HG02852 (cell line): ENCODE data around the gene TRMT11.

Source experiments
- ATAC-seq: cut with Tn5 transposase; IDR thresholded peaks from one replicate; pipeline ENCODE4 v1.9.1; 2021; ENCODE audit warnings: mild to moderate bottlenecking, moderate library complexity; ENCODE audit not compliant: unreplicated experiment

TRMT11 gene

DNA sequence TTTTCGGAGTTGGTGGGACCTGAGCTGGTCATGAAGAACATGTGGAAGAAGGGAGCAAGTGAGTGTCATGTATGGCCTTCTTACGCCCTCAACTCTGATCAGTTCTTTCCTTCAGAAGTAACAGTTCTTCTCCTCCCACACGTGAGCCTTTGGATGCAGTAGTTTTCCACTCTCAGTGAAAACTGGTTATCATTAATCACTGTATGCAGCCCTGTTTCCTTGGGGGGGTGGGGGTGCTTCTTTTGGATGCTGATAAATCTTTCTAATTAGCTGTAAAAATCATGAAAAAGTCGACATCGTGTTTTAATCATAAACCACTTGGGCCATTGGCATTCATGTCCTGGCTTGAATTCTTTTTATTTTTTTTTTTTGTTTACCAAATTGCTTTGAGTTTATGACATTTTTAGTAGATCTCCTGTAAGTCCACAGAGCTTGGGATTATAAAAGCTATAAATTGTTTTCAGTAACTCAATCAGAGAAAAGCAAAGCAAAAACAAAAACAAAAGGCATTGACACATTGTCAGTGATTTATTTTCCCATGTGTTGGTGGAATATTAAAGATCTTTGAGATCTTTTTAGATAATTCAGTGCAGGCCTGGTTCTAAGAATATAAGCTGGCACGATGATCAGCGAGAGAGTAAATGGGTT, 84.8 kb downstream of the TRMT11 start:
- no peak for ATAC-seq

GRCh38 chr6:126072172-126072571, 85.8 kb downstream of the TRMT11 start:
- no peak for ATAC-seq

GRCh38 chr6:126072834-126073233, 86.5 kb downstream of the TRMT11 start:
- ATAC-seq: no peak

- no peak for ATAC-seq
These were observed 89.2 kb downstream of the TRMT11 start for GRCh38 chr6:126075335-126076071.

- no peak for ATAC-seq
These were observed 90.8 kb downstream of the TRMT11 start for GRCh38 chr6:126076992-126077664.

GRCh38 chr6:126077810-126078776, 91.8 kb downstream of the TRMT11 start:
- ATAC-seq: no peak

DNA sequence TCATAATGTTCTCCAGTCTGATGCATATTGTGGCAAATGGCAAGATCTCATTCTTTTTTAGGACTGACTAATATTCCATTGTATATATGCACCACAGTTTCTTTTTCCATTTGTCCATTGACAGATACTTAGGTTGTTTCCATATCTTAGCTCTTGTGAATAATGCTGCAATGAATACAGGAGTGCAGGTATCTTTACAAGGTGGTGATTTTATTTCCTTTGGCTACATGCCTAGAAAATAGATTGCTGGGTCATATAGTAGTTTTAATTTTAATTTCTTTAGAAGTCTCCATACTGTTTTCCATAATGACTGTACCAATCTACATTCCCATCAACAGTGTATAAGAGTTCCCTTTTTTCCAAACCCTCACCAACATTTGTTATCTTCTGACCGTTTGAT, 97.5 kb downstream of the TRMT11 start:
- ATAC-seq: no peak

- ATAC-seq: peak; percentile 74
These were observed 100.2 kb downstream of the TRMT11 start for GRCh38 chr6:126086560-126086959.
